Calu3 (cell line): ENCODE results near the gene SUZ12. TPM values are rescaled to one million over a fixed set of nuclear protein-coding genes. Genes with fewer than 3 reads are reported as not detected.
"Not testable (repeated sequence)": the region's sequence is repeated elsewhere in the genome, so short reads cannot be mapped to it uniquely, and the experiment has no call there.

Experiments used
- BruUV-seq: library from RNA; stranded (reverse); fragments of 400-500 nt; replicated peaks from 2 replicates; lab custom pipeline; 2021; lab: Mats Ljungman, UMichigan
- CTCF ChIA-PET: fragments of 300-600 bp; sonication (Branson Sonifier 250); formaldehyde crosslinking; loops from one replicate; lab custom pipeline; 2022; ENCODE audit warnings: antibody characterized with exemption; lab: Charles Lee
- DNase-seq: peaks from one replicate; pipeline ENCODE4 v3.0.0; 2022
- H3K27ac Mint-ChIP-seq: one replicate; pipeline ENCODE4 v1.8.0; 2022; ENCODE audit warnings: mixed read lengths; ENCODE audit not compliant: unreplicated experiment
- H3K27me3 Mint-ChIP-seq: one replicate; pipeline ENCODE4 v1.8.0; 2022; ENCODE audit warnings: mixed read lengths; ENCODE audit not compliant: unreplicated experiment
- H3K36me3 Mint-ChIP-seq: one replicate; pipeline ENCODE4 v1.8.0; 2022; ENCODE audit warnings: mild to moderate bottlenecking, moderate library complexity, mixed read lengths; ENCODE audit not compliant: insufficient read depth, unreplicated experiment
- H3K4me1 Mint-ChIP-seq: one replicate; pipeline ENCODE4 v1.8.0; 2022; ENCODE audit warnings: mild to moderate bottlenecking, low read depth, mixed read lengths; ENCODE audit not compliant: unreplicated experiment
- H3K4me3 Mint-ChIP-seq: one replicate; pipeline ENCODE4 v1.8.0; 2022; ENCODE audit warnings: mild to moderate bottlenecking, low read depth, moderate library complexity, mixed read lengths; ENCODE audit not compliant: unreplicated experiment
- H3K9me3 Mint-ChIP-seq: one replicate; pipeline ENCODE4 v1.8.0; 2022; ENCODE audit warnings: low read depth, mixed read lengths; ENCODE audit not compliant: unreplicated experiment
- CTCF ChIP-seq: fragments of 200-600 bp; IDR thresholded peaks from one replicate; pipeline ENCODE4 v1.8.0; 2022; ENCODE audit warnings: antibody characterized with exemption; ENCODE audit not compliant: unreplicated experiment
- intact Hi-C: fragments of 100-400 bp; cut with micrococcal nuclease; formaldehyde crosslinking; loops from one replicate; pipeline ENCODE4 v1.10.0; 2022; ENCODE audit not compliant: unreplicated experiment
- total RNA-seq: library from RNA; stranded (reverse); gene quantifications from 2 replicates; pipeline ENCODE4 v1.2.3, GENCODE V29; 2022

The SUZ12 gene
- total RNA-seq, 1 experiment from 2014 or later: 49.2 TPM

- H3K27ac Mint-ChIP-seq, H3K4me3 Mint-ChIP-seq, H3K9me3 Mint-ChIP-seq, CTCF ChIA-PET, BruUV-seq, intact Hi-C loops, DNase-seq, H3K27me3 Mint-ChIP-seq, H3K4me1 Mint-ChIP-seq: not testable (repeated sequence)
- H3K36me3 Mint-ChIP-seq: peaks cover 60% of the 10 kb centered on the region
Observed at GRCh38 chr17:31942396-31942795, 5.6 kb downstream of the SUZ12 start.

GRCh38 chr17:31951953-31952352 is 15.1 kb downstream of the SUZ12 start:
- BruUV-seq, H3K4me3 Mint-ChIP-seq, H3K27me3 Mint-ChIP-seq, H3K9me3 Mint-ChIP-seq, DNase-seq, intact Hi-C loops, CTCF ChIA-PET, H3K4me1 Mint-ChIP-seq, H3K27ac Mint-ChIP-seq: not testable (repeated sequence)
- peaks cover 38% of the 10 kb centered on the region for H3K36me3 Mint-ChIP-seq

DNA sequence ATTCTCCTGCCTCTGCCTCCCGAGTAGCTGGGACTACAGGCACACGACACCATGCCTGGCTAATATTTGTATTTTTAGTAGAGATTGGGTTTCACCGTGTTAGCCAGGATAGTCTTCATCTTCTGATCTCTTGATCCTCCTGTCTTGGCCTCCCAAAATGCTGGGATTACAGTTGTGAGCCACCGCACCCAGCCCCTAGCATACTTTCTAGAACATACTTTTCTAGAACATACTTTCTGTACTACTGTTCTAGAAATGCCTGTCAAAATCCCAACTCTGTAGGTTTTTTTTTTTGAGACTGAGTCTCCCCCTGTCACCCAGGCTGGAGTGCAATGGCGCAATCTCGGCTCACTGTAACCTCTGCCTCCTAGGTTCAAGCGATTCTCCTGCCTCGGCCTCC is 27.3 kb downstream of the SUZ12 start:
- CTCF ChIA-PET: interaction anchor here (0.7 kb wide), 1 partner anchor 1449 kb away, joined by 3 read pairs; no protein-coding TSS in a partner anchor
- H3K4me3 Mint-ChIP-seq, H3K27me3 Mint-ChIP-seq, H3K27ac Mint-ChIP-seq, H3K9me3 Mint-ChIP-seq, H3K4me1 Mint-ChIP-seq, BruUV-seq, DNase-seq, intact Hi-C loops: not testable (repeated sequence)
- peaks cover 40% of the 10 kb centered on the region for H3K36me3 Mint-ChIP-seq

DNA sequence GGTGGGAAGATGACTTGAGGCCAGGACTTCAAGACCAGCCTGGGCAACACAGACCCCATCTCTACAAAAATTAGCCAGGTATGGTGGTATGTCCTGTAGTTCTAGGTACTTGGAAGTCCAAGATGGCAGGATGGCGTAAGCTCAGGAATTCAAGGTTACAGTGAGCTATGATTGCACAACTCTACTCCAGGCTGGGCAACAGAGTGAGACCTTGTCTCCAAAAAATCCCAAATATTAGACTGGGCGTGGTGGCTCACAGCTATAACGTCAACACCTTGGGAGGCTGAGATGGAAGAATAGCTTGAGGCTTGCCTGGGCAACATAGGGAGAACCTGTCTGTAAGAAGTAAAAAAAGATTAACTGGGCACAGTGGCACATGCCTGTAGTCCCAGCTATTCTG is 30.8 kb downstream of the SUZ12 start:
- Mint-ChIP-seq H3K4me1 (no peaks in the 10 kb centered on the region), H3K27ac (no peak overlapping the region), H3K27me3 (no peaks in the 10 kb centered on the region), H3K36me3 (peaks cover 31% of the 10 kb centered on the region), H3K4me3 (no peak overlapping the region), H3K9me3 (no peaks in the 10 kb centered on the region)
- intact Hi-C loops: no loop called here
- DNase-seq: no peak
- CTCF ChIA-PET: no interaction called here
- BruUV-seq: no TSS peak
- no peak for TF ChIP-seq CTCF

DNA sequence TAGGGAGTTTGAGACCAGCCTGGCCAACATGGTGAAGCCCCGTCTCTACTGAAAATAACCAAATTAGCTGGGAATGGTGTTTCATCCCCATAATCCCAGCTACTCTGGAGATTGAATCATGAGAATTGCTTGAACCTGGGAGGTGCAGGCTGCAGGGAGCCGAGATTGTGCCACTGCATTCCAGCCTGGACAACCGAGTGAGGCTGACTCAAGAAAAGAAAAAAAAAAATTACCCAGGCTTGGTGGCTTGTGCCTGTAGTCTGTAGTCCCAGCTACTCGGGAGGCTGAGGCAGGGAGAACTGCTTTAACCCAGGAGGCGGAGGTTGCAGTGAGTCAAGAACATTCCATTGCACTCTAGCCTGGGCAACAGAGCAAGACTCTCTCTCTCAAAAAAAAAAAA is 33.6 kb downstream of the SUZ12 start:
- DNase-seq, CTCF ChIA-PET, H3K9me3 Mint-ChIP-seq, BruUV-seq, H3K27me3 Mint-ChIP-seq, H3K4me3 Mint-ChIP-seq, H3K27ac Mint-ChIP-seq, intact Hi-C loops, H3K4me1 Mint-ChIP-seq: not testable (repeated sequence)
- H3K36me3 Mint-ChIP-seq: peaks cover 29% of the 10 kb centered on the region

DNA sequence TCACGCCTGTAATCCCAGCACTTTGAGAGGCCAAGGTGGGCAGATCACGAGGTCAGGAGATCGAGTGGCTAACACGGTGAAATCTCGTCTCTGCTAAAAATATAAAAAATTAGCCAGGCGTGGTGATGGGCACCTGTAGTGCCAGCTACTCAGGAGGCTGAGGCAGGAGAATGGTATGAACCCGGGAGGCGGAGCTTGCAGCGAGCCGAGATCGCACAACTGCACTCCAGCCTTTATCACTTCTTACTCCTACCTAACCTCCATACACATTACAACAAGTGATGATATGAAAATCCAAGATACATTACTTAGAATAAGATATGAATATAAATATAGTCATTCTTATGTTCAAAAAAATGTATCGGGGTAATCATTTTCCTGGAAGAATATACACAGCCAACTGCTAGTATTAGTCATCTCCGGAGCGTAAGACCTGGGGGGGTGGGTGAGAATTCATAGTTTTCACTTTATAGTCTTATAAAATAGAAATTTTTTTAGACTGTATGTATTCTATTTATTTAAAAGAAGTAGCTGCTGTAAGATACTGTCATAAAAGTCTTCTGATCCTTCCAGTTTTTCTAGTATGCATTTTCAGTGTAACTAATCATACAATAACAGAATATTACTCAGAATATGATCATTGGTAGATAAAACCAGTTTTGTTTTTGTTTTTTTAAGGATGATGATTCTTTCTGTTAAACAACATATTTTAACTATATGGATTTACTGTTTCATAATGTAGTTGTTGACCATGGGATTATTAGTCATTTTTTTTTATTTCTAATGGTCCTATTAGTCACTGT is 37.7 kb downstream of the SUZ12 start:
- H3K27ac Mint-ChIP-seq, H3K9me3 Mint-ChIP-seq, intact Hi-C loops, H3K27me3 Mint-ChIP-seq, H3K4me3 Mint-ChIP-seq, BruUV-seq, H3K4me1 Mint-ChIP-seq, DNase-seq: not testable (repeated sequence)
- CTCF ChIA-PET: interaction anchor here (0.6 kb wide), 1 partner anchor 10 kb away, joined by 5 read pairs; no protein-coding TSS in a partner anchor
- peaks cover 24% of the 10 kb centered on the region for H3K36me3 Mint-ChIP-seq

DNA sequence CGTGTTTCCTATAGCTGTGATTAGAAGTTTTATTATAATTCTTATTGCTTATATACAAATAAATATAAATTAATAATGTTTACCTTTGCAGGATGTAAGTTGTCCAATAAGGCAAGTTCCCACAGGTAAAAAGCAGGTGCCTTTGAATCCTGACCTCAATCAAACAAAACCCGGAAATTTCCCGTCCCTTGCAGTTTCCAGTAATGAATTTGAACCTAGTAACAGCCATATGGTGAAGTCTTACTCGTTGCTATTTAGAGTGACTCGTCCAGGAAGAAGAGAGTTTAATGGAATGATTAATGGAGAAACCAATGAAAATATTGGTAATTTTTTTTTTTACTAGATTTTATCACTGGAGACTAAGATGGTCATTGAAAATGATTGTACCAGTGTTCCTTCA is 38.6 kb downstream of the SUZ12 start:
- BruUV-seq, DNase-seq: not testable (repeated sequence)

GRCh38 chr17:31991821-31992220 is 55.0 kb downstream of the SUZ12 start:
- H3K27me3 Mint-ChIP-seq, BruUV-seq, H3K4me1 Mint-ChIP-seq, CTCF ChIA-PET, intact Hi-C loops, DNase-seq, H3K9me3 Mint-ChIP-seq, H3K27ac Mint-ChIP-seq, H3K4me3 Mint-ChIP-seq: not testable (repeated sequence)
- peaks cover 50% of the 10 kb centered on the region for H3K36me3 Mint-ChIP-seq

More for the DNA sequence above, 38.6 kb downstream of the SUZ12 start:
- H3K9me3 Mint-ChIP-seq, H3K27ac Mint-ChIP-seq, H3K4me1 Mint-ChIP-seq, CTCF ChIA-PET, intact Hi-C loops, H3K27me3 Mint-ChIP-seq, H3K4me3 Mint-ChIP-seq: not testable (repeated sequence)
- H3K36me3 Mint-ChIP-seq: peaks cover 32% of the 10 kb centered on the region
